GM21390 (cell line): ENCODE data around the gene KCNE4.

Source experiments
- ATAC-seq: cut with Tn5 transposase; IDR thresholded peaks from one replicate; pipeline ENCODE4 v1.9.1; 2021; ENCODE audit not compliant: unreplicated experiment

The KCNE4 gene, protein sequence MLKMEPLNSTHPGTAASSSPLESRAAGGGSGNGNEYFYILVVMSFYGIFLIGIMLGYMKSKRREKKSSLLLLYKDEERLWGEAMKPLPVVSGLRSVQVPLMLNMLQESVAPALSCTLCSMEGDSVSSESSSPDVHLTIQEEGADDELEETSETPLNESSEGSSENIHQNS

DNA sequence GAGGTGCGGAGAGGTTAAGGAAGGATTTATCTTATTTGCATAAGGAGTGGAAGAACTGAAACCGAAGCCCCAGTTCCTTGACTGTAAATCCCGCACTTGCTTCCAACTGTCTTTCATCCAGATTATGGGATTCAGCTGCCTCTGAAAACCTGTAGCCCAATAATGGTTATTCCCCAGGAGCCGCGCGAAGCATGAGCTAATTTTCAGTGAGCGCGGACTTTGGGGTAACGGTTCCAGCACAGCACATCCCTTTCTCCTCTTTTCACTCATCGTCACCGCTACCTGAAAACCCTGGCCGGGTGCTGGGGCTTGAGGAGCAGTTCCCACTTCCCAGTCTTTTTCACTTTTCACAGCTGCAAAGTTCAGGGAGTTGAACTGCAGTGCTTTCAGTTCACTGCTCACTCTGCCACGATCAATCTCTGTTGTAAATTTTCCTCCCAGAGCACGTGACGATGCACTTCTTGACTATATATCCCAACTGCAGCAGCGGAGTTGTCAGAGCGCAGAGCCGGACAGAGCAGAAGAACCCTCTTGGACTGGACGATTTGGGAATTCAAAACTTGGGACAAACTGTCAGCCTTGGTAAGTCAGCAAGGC lies at the start of gene KCNE4:
Gene KCNE4, plus strand, starts transcription at position 498 of the 597 bp plus-strand sequence. CDS start 641 bp downstream, outside the sequence.
- ATAC-seq: no peak

DNA sequence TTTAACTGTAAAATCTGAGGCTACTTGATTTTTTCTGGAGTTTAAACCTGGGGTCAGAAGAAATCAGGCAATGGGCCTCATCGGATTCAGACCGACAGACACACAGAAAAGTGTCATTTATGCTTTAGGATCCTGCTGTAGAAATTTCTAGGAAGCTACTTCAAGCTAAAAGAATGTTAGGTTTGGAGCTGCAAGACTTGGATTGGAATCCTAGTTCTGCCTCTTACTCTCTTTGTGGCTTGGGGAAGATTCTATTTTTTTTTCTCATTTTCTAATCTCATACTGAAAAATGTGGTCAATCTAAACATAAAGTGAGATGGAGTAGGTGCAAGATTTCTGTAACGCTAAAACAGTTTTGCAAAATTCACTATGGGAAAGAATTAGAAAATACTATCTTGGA lies 48.8 kb upstream of the KCNE4 start:
- ATAC-seq: no peak

DNA sequence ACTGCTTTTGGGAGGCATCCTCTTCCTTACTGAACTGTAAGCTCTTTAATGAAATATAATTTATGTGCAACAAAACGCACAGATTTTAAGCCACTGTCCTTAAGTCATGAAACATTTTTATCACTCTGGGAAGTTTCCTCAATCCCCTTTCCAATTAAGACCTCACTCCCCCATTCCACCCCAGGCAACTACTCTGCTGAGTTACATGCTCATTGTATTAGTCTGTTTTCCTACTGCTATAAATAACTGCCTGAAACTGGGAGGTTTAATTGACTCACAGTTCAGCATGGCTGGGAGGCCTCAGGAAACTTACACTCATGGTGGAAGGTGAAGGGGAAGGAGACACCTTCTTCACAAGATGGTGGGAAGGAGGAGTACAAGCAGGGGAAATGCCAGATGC lies 46.5 kb upstream of the KCNE4 start:
- no peak for ATAC-seq

DNA sequence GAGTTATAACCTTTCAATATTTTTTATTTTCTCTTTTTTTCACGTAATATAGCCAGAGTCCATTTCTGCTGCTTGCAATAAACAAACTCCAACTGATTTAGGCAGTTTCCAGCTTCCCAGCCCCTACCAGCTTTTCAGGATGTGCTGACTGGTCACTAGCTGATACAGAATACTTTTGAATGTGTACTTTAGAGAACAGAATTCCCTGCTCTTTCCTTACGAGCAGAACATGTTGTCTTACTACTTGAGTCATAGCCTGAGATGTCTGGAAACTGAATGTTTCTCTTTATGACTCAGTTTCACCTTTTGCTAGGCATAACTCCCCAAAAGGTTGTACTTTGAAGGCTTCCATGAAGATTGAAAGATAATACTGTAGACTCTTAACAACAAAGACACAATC lies 44.5 kb upstream of the KCNE4 start:
- no peak for ATAC-seq

DNA sequence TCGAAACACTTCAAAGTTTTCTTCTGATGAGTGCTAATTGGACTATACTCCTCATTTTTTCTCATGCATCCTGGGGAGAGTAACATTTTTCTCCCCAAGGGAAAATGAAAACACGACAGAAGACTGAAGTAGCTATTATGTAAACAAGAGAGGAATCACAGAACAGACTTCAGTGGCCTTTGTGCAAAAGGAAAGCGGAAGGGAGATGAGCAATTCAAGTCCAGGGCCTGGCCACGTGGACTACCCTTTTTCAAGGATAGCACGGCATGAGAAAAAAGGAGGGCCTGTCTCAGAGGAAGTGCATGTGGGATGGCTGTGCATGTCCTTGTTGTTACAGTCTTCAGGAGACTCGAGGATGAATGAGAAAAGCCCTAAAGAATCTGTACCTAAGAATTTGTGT lies 43.8 kb upstream of the KCNE4 start:
- no peak for ATAC-seq

DNA sequence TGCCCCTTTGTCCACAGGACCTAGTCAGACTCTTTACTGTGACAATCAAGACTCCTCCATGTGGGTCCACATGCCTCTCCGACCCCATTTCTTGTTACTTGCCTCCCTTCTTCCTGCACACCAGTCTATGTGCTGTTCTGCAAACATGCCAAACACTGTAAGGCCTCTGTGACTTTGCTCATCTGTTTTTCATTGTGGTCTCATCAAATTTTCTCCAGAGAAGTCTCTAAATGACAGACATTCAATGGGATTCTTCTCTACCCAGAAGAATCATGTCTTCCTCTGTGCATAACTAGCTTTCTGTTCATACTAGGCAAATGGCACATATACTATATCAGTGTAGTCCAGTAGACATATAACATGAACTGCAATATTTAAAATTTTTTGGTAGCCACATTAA lies 43.0 kb upstream of the KCNE4 start:
- ATAC-seq: no peak

DNA sequence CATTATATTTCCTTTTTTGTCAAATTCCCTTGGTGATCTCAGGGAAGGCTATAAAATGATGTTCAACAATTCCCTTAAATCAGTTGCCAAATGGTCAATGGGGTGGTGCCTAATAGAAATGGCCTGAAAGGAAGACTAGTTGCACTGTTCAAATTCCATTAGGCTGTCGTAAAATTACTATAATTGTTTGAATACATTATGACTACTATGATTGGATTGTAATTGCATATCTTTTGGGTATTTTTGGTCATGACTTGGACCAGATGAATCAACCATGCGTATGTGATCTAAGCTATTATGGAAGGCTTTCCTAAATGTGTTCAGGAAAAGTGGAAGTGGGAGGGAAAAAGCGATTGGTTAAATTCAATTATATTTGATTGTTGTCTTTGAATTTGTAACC lies 41.3 kb upstream of the KCNE4 start:
- no peak for ATAC-seq

DNA sequence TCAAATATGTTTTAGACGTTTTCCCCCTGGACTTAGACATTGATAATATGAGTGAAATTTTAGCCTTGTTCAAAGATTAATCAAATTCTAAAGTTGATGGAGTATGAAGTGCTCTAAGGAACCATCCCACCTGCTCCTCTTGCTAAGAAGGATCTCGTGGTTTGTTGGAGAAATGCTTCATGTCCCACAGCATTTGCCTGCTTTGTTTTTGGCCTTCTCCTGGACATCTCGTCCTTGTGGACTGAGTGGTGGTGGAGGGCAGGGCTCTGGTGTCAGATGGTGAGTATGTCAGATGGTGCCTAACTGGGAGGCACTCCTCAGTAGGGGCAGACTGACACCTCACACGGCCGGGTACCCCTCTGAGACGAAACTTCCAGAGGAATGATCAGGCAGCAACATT lies 39.7 kb upstream of the KCNE4 start:
- ATAC-seq: no peak

DNA sequence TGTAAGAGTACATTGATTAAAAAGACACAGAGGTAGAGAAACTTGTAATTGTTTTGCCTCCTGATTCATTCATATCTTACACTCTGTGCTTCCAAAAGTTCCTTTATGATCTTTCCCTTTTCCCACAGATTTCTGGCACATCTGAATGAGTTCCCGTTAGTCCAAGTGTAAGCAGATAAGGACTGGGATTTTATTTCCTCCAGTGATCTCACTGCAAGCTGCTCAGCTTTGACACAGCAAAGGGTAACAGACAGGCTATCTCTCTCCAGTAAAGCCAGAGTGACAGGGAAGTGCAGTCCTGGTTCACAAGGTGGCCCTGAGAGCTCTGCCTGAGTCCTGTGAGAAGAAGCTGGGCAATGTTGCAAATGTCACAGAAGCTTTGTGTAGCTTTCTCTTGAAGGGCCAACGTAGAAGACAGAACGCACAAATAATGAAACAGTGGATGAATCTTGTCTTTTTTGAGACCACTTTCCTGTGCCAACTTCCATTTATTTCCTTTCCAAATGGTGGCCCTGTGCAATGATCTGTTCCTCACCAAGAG lies 32.5 kb upstream of the KCNE4 start:
- no peak for ATAC-seq

DNA sequence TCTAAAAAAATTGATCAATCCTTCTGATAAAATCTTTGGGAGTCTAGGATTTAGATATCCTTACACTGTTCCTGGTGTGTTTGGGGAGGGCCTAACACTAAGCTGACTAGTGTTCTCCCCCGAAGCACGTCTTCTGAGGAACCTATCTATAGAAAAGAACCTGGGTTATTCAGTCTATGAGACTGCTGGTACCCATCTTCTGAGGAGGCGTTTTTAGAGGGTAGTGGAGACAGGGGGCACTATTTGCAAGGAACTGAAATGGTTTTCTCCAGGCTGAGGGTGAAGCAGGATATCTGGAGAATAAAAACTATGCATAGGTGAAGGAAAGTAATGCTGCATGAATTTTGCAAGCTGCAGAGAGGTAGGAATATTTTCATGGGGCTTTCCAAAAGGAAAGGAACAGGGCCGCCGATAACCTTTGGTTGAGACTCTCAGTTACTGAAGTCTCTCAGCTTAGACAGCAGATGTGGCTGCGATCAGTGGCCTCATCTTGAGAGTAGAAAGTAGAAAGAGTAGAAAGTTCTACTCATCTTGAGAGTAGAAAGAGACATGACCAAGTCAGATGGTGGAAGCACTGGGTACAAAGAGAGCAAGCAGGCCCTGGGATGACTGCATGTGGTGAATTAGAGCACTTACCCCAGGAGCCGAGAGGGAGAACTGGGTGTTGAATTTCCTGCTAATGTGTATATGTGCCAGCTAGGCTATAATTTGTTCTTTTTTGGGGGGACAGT lies 31.8 kb upstream of the KCNE4 start:
- peak; percentile 73 for ATAC-seq

DNA sequence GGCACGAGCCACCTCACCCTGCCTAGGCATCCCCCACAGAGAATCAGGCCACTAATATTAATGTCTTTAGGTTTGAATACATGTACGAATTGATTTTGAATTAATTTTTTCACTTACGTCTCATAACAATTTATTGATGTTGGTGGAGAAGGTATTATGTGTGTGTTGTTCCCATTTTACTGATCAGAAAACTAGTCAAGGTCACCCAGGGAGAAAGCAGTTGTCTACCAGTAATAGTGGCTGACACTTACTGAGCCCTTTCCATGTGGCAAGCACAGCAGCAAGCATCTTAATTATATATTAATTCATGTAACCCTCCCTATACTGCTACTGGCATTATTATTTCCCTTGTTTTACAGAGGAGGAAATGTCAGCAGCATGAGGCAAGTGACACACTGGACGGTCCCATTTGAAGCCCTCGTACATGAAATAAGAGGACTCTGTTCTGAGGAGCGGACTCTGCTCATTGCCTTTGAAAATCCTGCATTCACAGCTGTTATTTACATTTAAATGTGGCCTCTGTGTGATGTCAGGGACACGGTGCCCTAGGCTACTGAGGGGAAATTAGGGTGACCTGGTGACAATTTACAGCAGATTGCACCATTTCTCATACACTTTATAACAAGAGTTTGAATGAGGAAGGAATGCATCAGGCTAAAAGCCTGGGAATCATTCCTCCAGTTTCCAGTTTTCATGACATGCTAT lies 30.9 kb upstream of the KCNE4 start:
- no peak for ATAC-seq

DNA sequence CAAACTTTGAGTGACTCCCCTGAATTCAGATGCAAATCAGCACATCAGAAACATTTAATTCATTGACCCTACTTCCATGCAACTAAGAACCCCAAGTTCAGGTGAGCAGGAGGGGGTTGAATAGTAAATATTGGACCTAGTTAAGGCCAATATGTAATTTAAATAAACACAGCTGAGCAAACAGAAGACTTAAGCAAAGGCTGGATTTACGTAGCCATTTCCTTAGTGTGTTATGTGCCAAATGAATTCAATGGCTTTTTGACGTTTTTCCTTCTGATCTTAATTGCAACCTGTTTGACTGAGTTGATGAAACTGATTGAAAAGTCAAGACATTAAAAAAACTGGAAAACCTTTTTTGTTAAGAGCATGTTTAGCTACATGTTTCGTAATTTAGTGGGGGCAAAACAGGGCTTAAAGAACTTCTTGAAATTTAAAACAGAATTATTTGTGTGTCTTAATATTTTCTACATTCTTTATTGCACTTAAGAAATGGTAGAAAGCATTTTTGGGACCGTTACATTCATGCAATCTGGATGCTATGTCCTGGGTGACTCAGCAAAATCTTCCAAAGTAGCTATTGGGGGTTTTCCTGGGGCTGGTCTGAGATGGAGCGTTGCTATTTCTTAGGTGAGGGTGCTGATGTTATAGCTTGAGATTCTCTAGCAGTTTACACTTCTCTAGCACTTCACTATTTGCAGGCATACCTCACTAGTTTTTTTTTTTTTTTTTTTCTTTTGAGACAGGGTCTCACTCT lies 25.5 kb upstream of the KCNE4 start:
- no peak for ATAC-seq

DNA sequence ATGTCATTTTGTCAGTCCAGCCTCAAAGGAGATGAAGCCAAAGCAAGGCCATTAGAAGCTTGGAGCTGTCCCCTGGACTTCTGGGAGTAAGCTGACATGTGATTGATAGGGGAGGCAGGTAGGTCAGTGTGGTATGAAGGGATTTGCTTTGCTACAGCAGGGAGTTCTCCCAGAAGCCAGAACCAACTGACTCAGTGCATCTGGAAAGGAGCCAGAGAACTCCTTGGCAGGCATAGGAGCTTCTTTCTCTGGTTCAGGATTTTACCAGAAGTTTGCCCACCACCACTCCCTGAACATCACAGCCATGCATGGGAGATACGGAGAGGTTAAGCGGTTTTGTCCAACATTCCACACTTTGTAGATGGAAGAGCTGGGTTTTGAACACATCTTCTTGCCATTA lies 24.5 kb upstream of the KCNE4 start:
- no peak for ATAC-seq

DNA sequence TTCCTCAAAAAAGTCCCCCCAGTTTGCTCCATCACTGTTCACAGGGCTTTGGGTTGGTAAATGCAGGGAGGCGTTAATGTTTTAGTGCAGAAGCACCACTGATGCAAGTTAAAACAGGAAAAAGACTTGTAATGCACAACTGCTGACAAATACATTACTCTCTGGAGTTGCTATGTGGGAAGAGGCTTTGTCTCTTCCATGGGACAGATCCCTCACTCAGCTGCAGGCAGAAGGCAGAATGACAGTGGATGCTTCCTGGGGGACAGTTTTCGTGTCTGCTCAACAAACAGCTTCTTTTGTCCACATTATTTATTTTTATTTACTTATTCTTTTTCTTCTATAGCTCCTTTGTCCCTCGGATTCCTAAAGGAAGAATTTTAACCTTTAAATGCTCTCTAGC lies 22.7 kb upstream of the KCNE4 start:
- no peak for ATAC-seq

DNA sequence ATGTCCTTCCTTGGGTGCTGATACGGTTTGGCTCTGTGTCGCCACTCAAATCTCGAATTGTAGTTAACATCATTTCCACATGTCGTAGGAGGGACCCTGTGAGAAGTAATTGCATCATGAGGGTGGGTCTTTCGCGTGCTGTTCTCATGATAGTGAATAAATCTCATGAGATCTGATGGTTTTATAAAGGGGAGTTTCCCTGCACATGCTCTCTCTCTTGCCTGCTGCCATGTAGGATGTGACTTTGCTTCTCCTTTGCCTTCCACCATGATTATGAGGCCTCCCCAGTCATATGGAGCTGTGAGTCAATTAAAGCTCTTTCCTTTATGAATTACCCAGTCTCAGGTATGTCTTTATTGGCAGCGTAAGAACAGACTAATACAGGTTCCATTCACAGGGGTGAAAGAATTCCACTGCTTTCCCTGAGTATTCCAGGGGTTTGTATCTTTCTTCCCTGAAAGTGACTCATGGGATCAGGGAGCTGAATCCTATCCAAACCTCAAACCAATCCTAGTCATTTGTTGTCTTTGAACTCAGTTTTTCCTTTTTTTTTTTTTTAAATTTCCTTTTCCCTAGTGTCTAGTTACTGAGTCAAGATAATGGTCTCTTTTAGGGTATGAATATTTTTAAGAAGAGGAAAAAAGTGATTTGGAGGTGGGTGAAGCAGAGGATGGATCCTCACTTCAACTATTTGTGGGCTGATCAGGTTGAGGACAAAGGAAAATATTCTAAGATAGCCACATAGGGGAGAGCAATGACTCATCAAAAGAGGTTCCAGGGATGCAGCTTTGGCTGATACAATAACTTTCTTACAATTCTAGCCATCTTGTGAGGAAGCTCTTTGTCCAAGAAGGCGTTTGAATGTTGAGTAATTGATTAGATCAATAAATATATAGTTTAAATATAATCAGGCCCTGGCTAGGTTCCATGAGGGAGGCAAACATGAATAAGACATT lies 19.5 kb upstream of the KCNE4 start:
- no peak for ATAC-seq

DNA sequence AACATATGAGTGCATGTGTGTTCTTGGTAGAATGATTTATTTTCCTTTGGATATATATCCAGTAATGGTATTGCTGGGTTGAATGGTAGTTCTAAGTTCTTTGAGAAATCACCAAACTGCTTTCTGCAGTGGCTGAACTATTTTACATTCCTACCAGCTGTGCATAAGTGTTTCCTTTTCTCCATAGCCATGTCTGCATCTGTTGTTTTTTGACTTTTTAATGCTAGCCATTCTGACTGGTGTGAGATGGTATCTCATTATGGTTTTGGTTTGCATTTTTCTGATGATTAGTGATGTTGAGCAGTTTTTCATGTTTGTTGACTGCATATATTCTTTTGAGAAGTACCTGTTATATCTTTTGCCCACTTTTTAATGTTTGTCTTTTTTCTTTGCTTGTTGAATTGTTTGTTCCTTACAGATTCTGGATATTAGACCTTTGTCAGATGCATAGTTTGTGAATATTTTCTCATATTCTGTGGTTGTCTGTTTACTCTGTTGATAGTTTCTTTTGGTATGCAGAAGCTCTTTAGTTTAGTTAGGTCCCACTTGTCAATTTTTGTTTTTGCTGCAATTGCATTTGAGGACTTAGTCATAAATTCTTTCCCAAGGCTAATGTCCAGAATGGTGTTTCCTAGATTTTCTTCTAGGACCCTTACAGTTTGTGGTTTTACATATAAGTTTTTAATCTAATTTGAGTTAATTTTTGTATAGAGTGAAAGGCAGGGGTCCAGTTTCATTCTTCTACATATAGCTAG lies 17.6 kb upstream of the KCNE4 start:
- no peak for ATAC-seq

DNA sequence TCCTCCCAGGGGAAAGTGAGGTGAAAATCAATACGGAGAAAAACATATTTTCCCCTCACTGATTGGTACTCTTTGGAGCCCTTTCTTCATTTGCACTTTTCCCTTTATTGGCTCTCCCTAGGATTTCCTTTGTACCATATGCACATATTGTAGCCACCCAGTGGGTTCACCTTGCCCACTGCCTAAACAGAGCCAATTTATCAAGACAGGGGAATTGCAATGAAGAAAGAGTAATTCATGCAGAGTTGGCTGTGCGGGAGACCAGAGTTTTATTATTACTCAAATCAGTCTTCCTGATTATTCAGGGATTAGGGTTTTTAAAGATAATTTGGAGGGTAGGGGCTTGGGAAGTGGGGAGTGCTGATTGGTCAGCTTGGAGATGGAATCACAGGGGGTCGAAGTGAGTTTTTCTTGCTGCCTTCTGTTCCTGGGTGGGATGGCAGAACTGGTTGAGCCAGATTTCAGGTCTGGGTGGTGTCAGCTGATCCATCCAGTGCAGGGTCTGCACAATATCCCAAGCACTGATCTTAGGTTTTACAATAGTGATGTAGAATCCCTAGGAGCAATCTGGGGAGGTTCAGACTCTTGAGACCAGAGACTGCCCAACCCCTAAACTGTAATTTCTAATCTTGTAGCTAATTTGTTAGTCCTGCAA lies 15.1 kb upstream of the KCNE4 start:
- ATAC-seq: no peak

DNA sequence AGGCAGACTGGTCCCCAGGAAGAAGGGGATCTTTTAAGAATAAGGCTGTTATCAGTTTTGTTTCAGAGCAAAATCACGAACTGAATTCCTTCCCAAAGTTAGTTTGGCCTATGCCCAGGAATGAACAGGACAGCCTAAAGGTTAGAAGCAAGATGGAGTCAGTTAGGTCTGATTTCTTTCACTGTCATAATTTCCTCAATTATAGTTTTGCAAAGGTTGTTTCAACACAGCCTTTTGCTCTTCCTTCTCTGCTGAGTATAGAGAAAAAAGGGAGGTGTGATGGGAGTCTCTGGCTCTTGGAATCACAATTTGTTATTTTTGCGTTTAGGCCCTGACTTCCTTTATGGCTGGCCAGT lies 14.6 kb upstream of the KCNE4 start:
- ATAC-seq: no peak

DNA sequence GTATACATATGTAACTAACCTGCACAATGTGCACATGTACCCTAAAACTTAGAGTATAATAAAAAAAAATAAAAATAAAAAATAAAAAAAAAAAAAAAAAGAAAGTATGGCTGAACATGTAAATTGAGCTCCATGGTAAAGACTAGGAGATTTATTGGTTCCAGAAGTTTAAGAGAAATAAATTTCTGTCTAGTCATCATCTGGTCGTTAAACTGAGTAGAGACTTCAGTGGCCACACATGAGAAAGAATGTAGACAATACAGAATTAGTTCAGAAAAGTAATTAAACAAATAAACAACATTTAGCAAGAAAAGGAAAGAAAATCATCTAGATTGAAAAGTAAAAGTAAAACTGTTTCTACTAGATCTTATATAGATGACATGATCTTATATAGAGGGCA lies 12.4 kb upstream of the KCNE4 start:
- no peak for ATAC-seq
